Measurements from ENCODE around the gene USH2A.

Gene USH2A

DNA sequence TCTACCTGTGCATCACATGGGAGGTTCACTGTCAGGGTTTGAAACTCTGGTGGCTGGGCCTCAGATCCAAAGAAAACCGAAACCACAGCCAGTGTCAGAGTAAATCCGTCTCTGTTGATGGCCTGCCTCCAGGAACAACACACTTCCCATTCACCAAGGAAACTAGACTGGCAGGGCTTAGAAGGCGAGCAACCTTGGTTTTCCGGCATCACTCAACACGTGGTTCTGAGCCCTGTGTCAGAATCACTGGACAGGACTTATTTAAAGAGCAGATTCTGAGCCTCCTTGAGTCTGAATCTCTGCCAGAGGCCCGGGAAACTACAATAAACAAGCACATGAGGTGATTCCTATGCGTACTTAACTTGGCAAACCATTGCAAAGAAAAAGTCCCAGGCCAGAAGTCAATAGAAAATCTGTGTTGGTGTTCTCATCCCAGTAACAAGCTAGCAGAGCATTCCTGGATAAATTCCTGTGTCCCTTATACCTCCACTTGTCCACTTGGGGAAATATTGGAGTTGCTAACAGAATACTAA lies 786.1 kb downstream of the USH2A start:
- no peak for DNase-seq (ENCODE audit: low spot score)

GRCh38 chr1:215636258-215636965 lies 786.8 kb downstream of the USH2A start:
- DNase-seq (ENCODE audit: low spot score) = no peak

DNA sequence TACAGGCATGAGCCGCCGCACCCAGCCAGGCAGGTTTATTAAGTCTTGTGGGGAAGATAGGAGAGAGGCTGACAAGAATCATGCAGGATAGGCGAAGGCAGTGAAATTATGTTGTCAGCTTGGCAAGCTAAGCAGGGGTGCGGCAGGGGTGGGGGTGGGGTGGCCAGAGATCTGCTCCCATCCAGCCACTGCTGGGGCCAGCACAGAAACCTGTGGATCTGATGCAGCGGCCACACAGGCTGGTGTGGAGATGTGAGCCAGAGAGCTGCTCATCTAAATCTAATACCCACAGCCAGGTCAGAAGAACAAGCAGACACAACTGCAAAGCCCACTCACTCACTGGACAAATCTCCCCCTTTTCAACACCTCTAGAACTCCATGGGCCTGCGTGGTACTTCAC lies 787.4 kb downstream of the USH2A start:
- no peak for DNase-seq (ENCODE audit: low spot score)

- peak; percentile 80 for DNase-seq (ENCODE audit: low spot score)
Measured at GRCh38 chr1:215631489-215631888, 791.8 kb downstream of the USH2A start.

- DNase-seq (ENCODE audit: low spot score) = no peak
Measured at GRCh38 chr1:215631040-215631439, 792.2 kb downstream of the USH2A start.

- DNase-seq (ENCODE audit: low spot score) = no peak
Measured at GRCh38 chr1:215625949-215626348, 797.3 kb downstream of the USH2A start.

DNA sequence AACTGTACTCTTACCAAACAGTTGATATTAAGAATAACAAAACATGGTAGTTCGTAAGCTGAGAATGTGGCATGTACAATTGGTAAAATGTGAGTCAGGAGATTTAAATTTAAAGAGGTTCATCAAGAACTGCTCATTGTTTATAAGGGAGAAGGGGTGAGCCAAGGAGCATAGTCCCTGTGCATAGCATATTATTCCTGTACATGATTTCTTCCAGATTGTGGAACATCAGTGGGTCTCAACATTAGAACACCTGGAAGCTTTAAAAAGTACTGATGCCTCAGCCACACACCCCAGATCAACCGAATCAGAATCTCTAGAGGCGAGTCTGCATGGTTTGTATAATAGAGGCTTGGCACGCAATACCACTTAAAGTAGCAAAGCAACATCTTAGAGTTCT lies 800.1 kb downstream of the USH2A start:
- no peak for DNase-seq (ENCODE audit: low spot score)

- no peak for DNase-seq (ENCODE audit: low spot score)
Measured at GRCh38 chr1:215617979-215618378, 805.3 kb downstream of the USH2A start.

- no peak for DNase-seq (ENCODE audit: low spot score)
Measured at GRCh38 chr1:215612391-215612790, 810.9 kb downstream of the USH2A start.

- DNase-seq (ENCODE audit: low spot score) = no peak
Measured at GRCh38 chr1:215608646-215609045, 814.6 kb downstream of the USH2A start.

- DNase-seq (ENCODE audit: low spot score) = no peak
Measured at GRCh38 chr1:215607412-215607811, 815.8 kb downstream of the USH2A start.

DNA sequence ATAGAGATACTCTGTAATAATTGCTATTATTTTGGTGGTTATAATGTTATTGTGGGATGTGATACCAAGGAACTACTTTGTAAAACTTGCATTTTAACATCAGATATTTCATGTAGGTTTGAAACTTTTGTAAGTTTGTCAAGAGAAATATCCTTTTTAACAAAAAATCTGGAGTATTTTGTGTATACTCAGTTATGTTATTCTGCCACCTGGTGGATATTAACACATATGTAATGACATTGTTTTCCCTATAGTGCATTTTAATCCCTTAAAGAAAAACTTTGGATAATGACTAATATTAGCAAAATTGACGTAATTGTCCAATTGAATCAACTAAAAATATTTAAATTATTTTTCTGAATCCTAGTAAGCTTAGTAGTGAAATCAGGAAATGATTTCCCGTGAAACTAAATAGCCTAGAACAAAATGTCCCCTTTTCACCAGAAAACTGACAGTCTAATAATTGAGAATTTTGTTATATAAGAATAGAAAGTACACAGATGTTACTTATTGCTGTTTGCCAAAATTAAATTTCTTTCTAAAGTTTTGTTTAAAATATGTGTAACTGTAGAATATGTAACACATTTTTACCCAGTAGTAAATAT lies 816.6 kb downstream of the USH2A start:
- no peak for DNase-seq (ENCODE audit: low spot score)

- DNase-seq (ENCODE audit: low spot score) = no peak
Measured at GRCh38 chr1:215606036-215606435, 817.2 kb downstream of the USH2A start.

GRCh38 chr1:215605011-215605621 lies 818.1 kb downstream of the USH2A start:
- DNase-seq (ENCODE audit: low spot score) = no peak

GRCh38 chr1:215603319-215603718 lies 819.9 kb downstream of the USH2A start:
- DNase-seq (ENCODE audit: low spot score) = no peak

- no peak for DNase-seq (ENCODE audit: low spot score)
Measured at GRCh38 chr1:215601276-215601675, 822.0 kb downstream of the USH2A start.

GRCh38 chr1:215600867-215601266 lies 822.4 kb downstream of the USH2A start:
- no peak for DNase-seq (ENCODE audit: low spot score)

- DNase-seq (ENCODE audit: low spot score) = no peak
Measured at GRCh38 chr1:215600258-215600792, 822.9 kb downstream of the USH2A start.

DNA sequence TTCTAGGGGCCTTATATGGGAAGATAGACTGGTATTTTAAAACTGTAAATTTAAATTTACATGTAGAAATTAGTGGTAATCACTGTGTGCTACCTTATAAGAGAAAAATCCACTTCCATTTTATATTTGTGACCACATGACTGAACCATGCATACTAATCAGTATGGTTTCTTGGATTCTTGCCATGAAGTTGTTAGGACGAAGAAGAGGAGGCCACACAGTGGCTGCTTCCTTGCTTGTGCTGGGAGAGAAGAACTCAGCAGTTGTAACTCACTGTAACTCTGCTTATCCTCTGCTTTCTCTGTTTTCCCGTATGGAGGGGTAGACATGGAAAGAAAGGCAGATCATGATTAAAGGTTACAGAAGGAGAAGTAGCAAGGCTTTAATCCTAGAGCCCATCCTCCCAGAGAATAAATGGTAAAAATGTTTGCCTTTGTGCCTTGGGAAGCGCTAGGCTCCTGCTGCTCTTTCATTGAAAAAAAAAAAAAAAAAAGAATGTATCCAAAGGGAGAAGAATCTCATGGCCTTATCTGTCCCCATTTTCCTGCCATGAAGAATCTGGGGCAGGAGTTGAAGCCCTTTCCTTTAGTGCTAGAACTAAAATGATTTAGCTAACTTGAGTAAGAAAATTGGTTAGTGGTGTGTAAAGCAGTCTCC lies 823.7 kb downstream of the USH2A start:
- DNase-seq (ENCODE audit: low spot score) = no peak

DNA sequence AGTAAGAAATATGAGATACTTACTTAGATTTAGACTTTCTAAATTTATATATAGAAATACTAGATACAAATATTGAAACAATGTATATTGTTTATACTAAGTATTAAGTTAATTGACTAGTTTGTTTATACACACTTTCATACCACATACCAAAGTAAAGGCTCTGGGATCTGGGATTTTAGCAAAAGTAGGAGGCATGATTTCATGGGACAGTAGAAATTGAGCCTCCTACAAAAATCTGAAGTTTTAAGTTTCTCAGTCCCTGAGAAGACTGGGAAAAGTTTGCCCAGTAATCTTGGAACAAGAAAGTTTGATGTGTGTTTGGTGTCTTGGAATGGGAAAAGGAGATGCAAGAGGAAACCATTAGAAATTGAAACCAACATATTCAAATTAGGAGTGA lies 825.3 kb downstream of the USH2A start:
- DNase-seq (ENCODE audit: low spot score) = no peak

DNA sequence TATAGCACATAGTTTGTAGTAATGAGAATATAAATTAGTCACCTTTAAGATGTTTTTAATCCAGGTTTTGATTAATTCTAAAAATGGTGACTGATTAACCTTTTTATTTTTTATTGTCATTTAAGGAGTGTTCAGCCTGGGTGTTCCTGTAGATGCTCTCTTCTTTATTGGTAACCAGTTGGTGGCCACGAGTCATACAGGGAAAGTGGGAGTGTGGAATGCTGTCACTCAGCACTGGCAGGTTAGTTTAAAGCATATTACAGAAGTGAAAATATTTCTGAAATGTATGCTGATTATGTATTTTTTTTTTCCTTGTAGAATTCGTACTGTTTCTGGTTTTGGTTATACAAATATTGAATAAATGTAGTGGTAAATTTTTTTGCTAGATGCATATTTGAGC lies 828.0 kb downstream of the USH2A start:
- DNase-seq (ENCODE audit: low spot score) = peak; percentile 30

GRCh38 chr1:215594640-215595039 lies 828.6 kb downstream of the USH2A start:
- no peak for DNase-seq (ENCODE audit: low spot score)

All from D341Med (cell line).